Esophagus squamous epithelium (tissue), 5 donors: Measurements from ENCODE around the gene TTC16. TPM values are rescaled to one million over a fixed set of nuclear protein-coding genes. Genes with fewer than 3 reads are reported as not detected.

Experiments
- DNase-seq: peaks from one replicate; lab custom pipeline; 2025; lab: John Stamatoyannopoulos, UW
- H3K27ac ChIP-seq, 4 donors: fragments of 200-600 bp; sonication (generic); one replicate each; pipeline ENCODE4 v1.5.1; 2016 to 2019; ENCODE audit warnings: mild to moderate bottlenecking in 1 of 4
- H3K27me3 ChIP-seq, 4 donors: fragments of 200-600 bp; sonication (generic); 1 replicate in 3 of 4; 2 replicates in 1 of 4; pipeline versions ENCODE4 v1.5.1 to v1.6.0; 2017 to 2021; ENCODE audit warnings: antibody characterized with exemption in 1 of 4
- H3K36me3 ChIP-seq, 3 donors: fragments of 200-600 bp; sonication (generic); one replicate each; pipeline ENCODE4 v1.5.1; 2016 to 2019
- H3K4me1 ChIP-seq, 3 donors: fragments of 200-600 bp; sonication (generic); one replicate each; pipeline ENCODE4 v1.5.1; 2017 to 2019
- H3K4me3 ChIP-seq, 4 donors: fragments of 200-600 bp; sonication (generic); 1 replicate in 3 of 4; 2 replicates in 1 of 4; pipeline ENCODE4 v1.5.1; 2016 to 2019; ENCODE audit warnings: mild to moderate bottlenecking in 2 of 4, moderate library complexity in 1 of 4
- H3K9me3 ChIP-seq, 3 donors: fragments of 200-600 bp; sonication (generic); one replicate each; pipeline ENCODE4 v1.5.1; 2016 to 2019
- POLR2A ChIP-seq, 4 donors: fragments of 450-650 bp; IDR thresholded peaks; one replicate each; pipeline ENCODE4 v1.6.1; 2017; ENCODE audit warnings: antibody characterized with exemption in 4 of 4, mild to moderate bottlenecking in 4 of 4, moderate library complexity in 3 of 4
- WGBS, 2 donors: methylation state at CpG; one replicate each; pipeline ENCODE4 v1.1.5; 2018; 5-methylcytosine and 5-hydroxymethylcytosine counted together
- intact Hi-C: fragments of 100-400 bp; cut with DNase I; formaldehyde crosslinking; loops from one replicate; pipeline ENCODE4 v1.15.0; 2022
- total RNA-seq, 4 donors: library from RNA; depleted of rRNA; stranded (reverse); fragments of >200 nt; gene quantifications; one replicate each; pipeline ENCODE4 v1.1.0, GENCODE V29; 2016
- TF ChIP-seq, protein P1 (sequence below), 6 experiments: fragments of 450-650 bp in 4 of 6; fragments of 200-600 bp in 2 of 6; sonication (generic) in 2 of 6; IDR thresholded peaks; one replicate each; pipeline ENCODE4 v1.5.1; 2016 to 2019; ENCODE audit warnings: antibody characterized with exemption in 6 of 6, mild to moderate bottlenecking in 4 of 6, moderate library complexity in 4 of 6
- donor health status: DM: yes; HTN: yes; CAD: no.

TTC16 gene
- total RNA-seq, 4 donors from 2014 or later: under 0.01 to 0.23 TPM; not detected in 2

DNA sequence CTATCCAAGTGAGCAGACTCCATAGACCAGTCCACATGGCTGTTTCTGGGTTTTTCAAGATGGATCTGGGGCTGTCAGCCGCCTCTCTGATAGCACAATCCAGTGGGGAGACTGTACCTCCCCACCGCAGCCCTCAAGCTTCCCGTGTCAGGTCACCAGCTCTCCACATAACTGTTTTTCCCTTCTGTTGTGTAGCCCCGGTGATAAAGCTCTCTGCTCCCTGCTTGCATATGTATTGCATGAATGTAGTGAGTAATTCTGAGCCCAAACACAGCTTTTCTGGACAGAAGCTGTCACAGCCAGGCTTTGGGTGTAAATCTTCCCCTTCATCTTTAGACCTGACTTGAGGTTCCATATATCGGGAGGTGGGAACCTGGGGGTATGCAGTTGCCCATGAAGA, 32.2 kb upstream of the TTC16 start:
- no peaks in the 10 kb centered on the region for H3K9me3 ChIP-seq
- WGBS, 2 donors: 82 to 88% methylated on average over 5 of the region's 5 CpGs
- intact Hi-C loops: no loop called here
- DNase-seq: no peak
- no peaks in the 10 kb centered on the region for H3K27me3 ChIP-seq
- H3K4me3 ChIP-seq: no peak overlapping the region
- H3K27ac ChIP-seq: no peak overlapping the region
- TF ChIP-seq, protein P1, sequence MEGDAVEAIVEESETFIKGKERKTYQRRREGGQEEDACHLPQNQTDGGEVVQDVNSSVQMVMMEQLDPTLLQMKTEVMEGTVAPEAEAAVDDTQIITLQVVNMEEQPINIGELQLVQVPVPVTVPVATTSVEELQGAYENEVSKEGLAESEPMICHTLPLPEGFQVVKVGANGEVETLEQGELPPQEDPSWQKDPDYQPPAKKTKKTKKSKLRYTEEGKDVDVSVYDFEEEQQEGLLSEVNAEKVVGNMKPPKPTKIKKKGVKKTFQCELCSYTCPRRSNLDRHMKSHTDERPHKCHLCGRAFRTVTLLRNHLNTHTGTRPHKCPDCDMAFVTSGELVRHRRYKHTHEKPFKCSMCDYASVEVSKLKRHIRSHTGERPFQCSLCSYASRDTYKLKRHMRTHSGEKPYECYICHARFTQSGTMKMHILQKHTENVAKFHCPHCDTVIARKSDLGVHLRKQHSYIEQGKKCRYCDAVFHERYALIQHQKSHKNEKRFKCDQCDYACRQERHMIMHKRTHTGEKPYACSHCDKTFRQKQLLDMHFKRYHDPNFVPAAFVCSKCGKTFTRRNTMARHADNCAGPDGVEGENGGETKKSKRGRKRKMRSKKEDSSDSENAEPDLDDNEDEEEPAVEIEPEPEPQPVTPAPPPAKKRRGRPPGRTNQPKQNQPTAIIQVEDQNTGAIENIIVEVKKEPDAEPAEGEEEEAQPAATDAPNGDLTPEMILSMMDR (IDR thresholded peaks at IDR 0.05): no peak
- TF ChIP-seq POLR2A (IDR thresholded peaks at IDR 0.05): no peak
- H3K36me3 ChIP-seq: peaks cover 0 to 75% (median 0%) of the 10 kb centered on the region in 3 donors
- no peaks in the 10 kb centered on the region for H3K4me1 ChIP-seq

DNA sequence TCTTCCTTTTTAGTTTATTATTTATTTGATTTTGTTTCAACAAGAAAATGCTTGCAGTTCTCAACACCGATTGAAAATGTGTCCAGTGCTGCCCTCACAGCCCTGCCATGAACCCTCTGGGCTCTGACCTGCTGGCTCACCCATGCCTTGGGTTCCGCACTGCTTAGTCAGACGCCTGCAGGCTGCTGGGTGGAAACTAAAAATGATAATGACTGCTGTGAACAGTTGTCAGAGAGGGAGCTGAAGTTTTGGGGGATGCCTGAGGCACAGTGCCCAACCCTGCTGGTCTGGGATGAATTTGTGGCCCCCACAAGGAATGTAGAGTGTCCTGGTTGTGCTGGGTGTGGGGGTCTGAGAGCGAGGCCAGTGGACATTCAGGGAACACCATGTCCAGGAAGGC, 31.3 kb upstream of the TTC16 start:
- intact Hi-C loops: no loop called here
- no peak overlapping the region for H3K27ac ChIP-seq
- no peak for DNase-seq
- WGBS, 2 donors: 67 to 78% methylated on average over 2 to 4 of the region's 4 CpGs
- no peaks in the 10 kb centered on the region for H3K27me3 ChIP-seq
- H3K4me3 ChIP-seq: no peak overlapping the region
- no peaks in the 10 kb centered on the region for H3K4me1 ChIP-seq
- peaks cover 0 to 77% (median 0%) of the 10 kb centered on the region in 3 donors for H3K36me3 ChIP-seq
- no peak for TF ChIP-seq POLR2A (IDR thresholded peaks at IDR 0.05)
- TF ChIP-seq, protein P1 (IDR thresholded peaks at IDR 0.05): no peak
- no peaks in the 10 kb centered on the region for H3K9me3 ChIP-seq

DNA sequence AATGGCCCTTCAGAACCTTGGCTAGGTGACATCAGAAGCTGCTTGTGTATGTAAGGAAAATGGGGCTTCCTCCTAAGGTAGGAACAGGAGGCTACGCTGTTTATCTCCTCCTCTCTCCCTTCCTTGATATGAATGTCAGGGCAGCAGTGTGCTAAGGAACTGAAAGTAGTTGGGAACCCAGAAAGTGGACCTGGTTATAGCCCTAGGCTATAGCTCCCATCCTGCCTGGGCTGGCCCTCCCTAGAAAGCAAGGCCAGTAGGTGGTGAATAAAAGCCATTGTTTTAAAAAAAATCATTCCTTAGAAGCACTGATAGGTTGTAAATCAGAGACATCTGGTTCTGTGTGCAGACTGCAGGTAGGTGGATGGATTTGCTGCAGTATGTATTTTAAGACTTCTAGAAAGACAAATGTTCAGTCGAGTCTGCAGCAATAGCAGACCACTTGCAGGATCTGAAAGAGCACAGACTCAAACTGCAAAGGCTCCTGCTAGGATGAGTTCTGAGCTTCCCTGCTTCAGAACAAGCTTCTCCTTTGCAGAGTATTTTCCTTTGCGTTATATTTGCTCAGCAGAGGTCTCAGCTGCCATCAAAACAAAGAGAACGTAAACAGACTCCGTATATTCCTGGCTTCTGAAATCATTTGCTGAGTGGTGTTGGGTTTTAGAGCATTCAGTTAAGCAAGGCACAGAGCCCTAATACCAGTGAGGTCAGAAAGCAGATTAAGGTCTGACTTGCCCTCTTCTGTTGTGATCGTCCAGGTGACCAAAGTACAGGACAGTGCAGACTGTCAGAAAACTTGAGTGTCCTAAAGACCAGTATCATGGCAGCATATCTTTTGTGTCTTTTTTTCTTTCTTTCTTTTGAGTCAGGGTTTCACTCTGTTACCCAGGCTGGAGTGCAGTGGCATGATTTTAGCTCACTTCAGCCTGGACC, 29.2 kb upstream of the TTC16 start:
- Histone ChIP-seq H3K9me3 (no peaks in the 10 kb centered on the region), H3K4me1 (no peaks in the 10 kb centered on the region), H3K4me3 (no peak overlapping the region), H3K36me3 (peaks cover 0 to 77% (median 0%) of the 10 kb centered on the region in 3 donors), H3K27me3 (no peaks in the 10 kb centered on the region), H3K27ac (no peak overlapping the region)
- DNase-seq: no peak
- TF ChIP-seq, protein P1 (IDR thresholded peaks at IDR 0.05): no peak
- TF ChIP-seq POLR2A (IDR thresholded peaks at IDR 0.05): no peak
- 71 to 81% methylated on average over 6 of the region's 6 CpGs for WGBS, 2 donors
- intact Hi-C loops: no loop called here

DNA sequence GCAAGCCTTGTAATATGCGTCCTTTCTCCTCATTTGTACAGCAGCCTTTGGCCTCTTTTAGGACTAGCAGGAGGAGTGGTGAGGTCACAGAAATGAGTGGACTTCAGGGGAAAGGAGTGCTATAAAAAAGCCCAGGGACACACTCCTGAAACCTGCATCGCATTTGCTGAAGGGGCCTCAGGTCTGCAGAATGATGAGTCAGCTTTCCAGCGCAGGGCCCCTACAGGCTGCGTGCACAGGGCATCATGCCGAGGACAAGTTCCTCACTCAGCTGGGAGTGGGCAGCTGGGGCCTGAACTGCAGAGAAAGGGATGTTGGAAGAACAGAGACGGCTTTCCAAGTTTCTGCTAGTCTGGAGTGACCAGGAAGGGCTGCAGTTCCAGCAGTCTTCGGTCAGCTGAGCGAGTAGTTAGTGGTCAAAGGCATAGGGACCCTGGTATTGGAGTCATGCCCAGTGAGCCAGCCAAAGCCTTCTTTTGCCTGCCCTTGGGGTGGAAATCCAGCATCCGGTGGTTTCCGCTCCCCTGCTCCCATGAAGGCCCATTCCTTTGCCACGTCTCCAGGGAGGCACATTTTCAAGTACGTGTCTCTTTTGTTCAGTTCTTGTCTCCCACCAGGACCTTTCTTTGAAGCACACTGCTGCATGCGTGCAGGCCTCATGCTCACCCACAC, 26.4 kb upstream of the TTC16 start:
- Histone ChIP-seq H3K9me3 (no peaks in the 10 kb centered on the region), H3K36me3 (peaks cover 0 to 56% (median 0%) of the 10 kb centered on the region in 3 donors), H3K27ac (no peak overlapping the region), H3K27me3 (no peaks in the 10 kb centered on the region), H3K4me1 (no peaks in the 10 kb centered on the region), H3K4me3 (no peak overlapping the region)
- no peak for DNase-seq
- intact Hi-C loops: no loop called here
- TF ChIP-seq, protein P1 (IDR thresholded peaks at IDR 0.05): no peak
- TF ChIP-seq POLR2A (IDR thresholded peaks at IDR 0.05): no peak
- 97% methylated on average over 8 to 9 of the region's 13 CpGs for WGBS, 2 donors

DNA sequence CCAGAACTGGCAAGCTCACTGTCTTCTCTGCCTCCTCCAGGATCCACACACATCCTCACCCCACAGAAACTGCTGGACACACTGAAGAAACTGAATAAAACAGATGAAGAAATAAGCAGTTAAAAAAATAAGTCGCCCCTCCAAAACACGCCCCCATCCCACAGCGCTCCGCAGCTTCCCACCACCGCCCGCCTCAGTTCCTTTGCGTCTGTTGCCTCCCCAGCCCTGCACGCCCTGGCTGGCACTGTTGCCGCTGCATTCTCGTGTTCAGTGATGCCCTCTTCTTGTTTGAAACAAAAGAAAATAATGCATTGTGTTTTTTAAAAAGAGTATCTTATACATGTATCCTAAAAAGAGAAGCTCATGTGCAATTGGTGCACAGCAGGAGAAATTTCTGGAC, 25.1 kb upstream of the TTC16 start:
- Histone ChIP-seq H3K27ac (no peak overlapping the region), H3K9me3 (no peaks in the 10 kb centered on the region), H3K4me3 (no peak overlapping the region), H3K4me1 (no peaks in the 10 kb centered on the region), H3K27me3 (no peaks in the 10 kb centered on the region), H3K36me3 (peaks cover 0 to 52% (median 0%) of the 10 kb centered on the region in 3 donors)
- intact Hi-C loops: no loop called here
- DNase-seq: no peak
- 90% methylated on average over 9 to 10 of the region's 10 CpGs for WGBS, 2 donors
- TF ChIP-seq, protein P1 (IDR thresholded peaks at IDR 0.05): no peak
- no peak for TF ChIP-seq POLR2A (IDR thresholded peaks at IDR 0.05)
